Pancreas (tissue), 10 donors: ENCODE results near the gene CHST14. TPM values are rescaled to one million over a fixed set of nuclear protein-coding genes. Genes with fewer than 3 reads are reported as not detected.

Experiments
- ATAC-seq, 4 donors: fragments of 200-7000 bp; cut with Tn5 transposase; one replicate each; pipeline versions ENCODE4 v1.8.0 to v1.9.1; 2020; ENCODE audit warnings: mild to moderate bottlenecking in 4 of 4, moderate library complexity in 4 of 4
- DNase-seq, 6 donors: peaks; one replicate each; pipeline ENCODE4 v3.0.0-alpha.2; 2020
- FAIRE-seq: peaks from 2 replicates; lab custom pipeline; 2012; peaks lifted over from hg19 to GRCh38; lab: Jason Lieb, UNC
- H3K27ac ChIP-seq, 4 donors: fragments of 200-600 bp; sonication (generic); 1 replicate in 3 of 4; 2 replicates in 1 of 4; pipeline versions ENCODE4 v1.5.0 to v1.8.0; 2020
- H3K27me3 ChIP-seq, 4 donors: fragments of 200-600 bp; one replicate each; pipeline ENCODE4 v1.8.0; 2021
- H3K36me3 ChIP-seq, 3 donors: fragments of 200-600 bp; sonication (generic) in 1 of 3; one replicate each; pipeline versions ENCODE4 v1.5.0 to v1.8.0; 2020 to 2021
- H3K4me1 ChIP-seq, 3 donors: fragments of 200-600 bp; one replicate each; pipeline ENCODE4 v1.8.0; 2021
- H3K4me3 ChIP-seq, 4 donors: fragments of 200-600 bp; sonication (generic) in 2 of 4; one replicate each; pipeline versions ENCODE4 v1.5.0 to v1.8.0; 2020 to 2021
- H3K9me3 ChIP-seq, 4 donors: fragments of 200-600 bp; one replicate each; pipeline ENCODE4 v1.8.0; 2021
- CTCF ChIP-seq, 4 donors: fragments of 200-600 bp; sonication (generic) in 3 of 4; IDR thresholded peaks; one replicate each; pipeline versions ENCODE4 v1.5.0 to v1.8.0; 2021; ENCODE audit warnings: antibody characterized with exemption in 4 of 4
- WGBS, 2 donors: extraction: QIAGEN DNeasy Blood & Tissue Kit; methylation state at CpG; one replicate each; pipeline ENCODE4 v1.1.7; 2013; 5-methylcytosine and 5-hydroxymethylcytosine counted together
- intact Hi-C, 3 donors: fragments of 100-400 bp; cut with DNase I; formaldehyde crosslinking; loops; one replicate each; pipeline versions ENCODE4 v1.11.1 to v1.14.2; 2022
- polyA plus RNA-seq, 2 donors: library from polyadenylated mRNA; stranded (reverse); fragments of 200-250 nt; gene quantifications; one replicate each; pipeline ENCODE4 v1.2.3, GENCODE V29; 2013
- total RNA-seq, 6 donors: library from RNA; stranded (reverse); fragmentation: NEBNext Ultra II Directional in 4 of 6; extraction: Animal tissue kit (Norgen Biotek cat#: 25700) in 4 of 6; gene quantifications; one replicate each; pipeline versions ENCODE4 v1.2.1 to v1.2.4, GENCODE V29; 2021 to 2023
- donor health status: healthy with polysubstance abuse.
- donor health status: DM: no; HTN: no; CAD: no; lungs with moderate emphysema.
- donor health status: DM: no; HTN: no; CAD: no.
- donor health status: control.
- donor health status: control.
- donor health status: Bipolar disorder and iron deficiency.
- donor health status: DM: yes; HTN: yes; CAD: no.
- donor health status: DM: no; HTN: no; CAD: no.
- donor health status: DM: no; HTN: no; CAD: no.
- donor health status: DM: yes; HTN: yes; CAD: no.

The CHST14 gene
- total and polyA plus RNA-seq, 8 donors = 3.1 to 8.9 (median 4.3) TPM

- H3K36me3 ChIP-seq = no peaks in the 10 kb centered on the region
- H3K4me1 ChIP-seq = no peaks in the 10 kb centered on the region
- H3K4me3 ChIP-seq = no peak overlapping the region
- no peak overlapping the region for H3K27ac ChIP-seq
- FAIRE-seq (no peak), ATAC-seq (no peak), DNase-seq (no peak)
- intact Hi-C loops = no loop called here
- 78 to 80% methylated on average over 2 of the region's 2 CpGs for WGBS, 2 donors
- no peaks in the 10 kb centered on the region for H3K27me3 ChIP-seq
- TF ChIP-seq CTCF (IDR thresholded peaks at IDR 0.05) = no peak
- H3K9me3 ChIP-seq = no peaks in the 10 kb centered on the region
Observed at GRCh38 chr15:40483919-40484318, 13.1 kb downstream of the CHST14 start.

DNA sequence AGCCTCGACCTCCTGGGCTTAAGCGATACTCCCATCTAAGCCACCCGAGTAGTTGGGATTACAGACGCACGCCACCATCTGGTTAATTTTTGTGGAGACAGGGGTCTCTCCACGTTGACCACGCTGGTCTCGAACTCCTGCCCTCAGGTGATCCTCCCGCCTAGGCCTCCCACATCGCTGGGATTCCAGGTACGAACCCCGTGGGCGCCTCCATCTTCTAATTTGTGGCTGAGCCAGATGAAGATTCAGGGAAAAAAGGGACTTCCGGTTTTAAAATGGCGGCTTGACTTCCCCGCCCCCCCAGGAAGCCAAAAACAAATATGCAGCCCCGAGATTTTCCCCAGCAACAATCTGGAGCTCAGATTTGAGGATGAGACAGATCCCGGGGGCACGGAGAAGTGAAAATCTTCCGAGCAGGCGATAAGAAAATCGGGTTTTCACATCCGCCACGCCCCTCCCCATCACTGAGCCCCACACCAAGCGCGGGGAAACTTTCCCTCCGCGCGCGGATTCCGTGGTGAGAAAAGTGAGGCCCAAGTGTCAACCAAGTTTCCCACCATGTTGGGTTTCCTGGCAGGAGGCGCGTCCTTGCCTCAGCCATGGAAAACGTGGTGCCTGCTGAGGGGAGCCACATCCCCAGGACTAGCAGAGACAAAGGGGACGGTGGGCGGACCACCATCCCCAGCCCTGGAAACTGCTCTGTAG lies 15.4 kb downstream of the CHST14 start:
- no peak overlapping the region for H3K4me3 ChIP-seq
- DNase-seq = no peak
- no peak overlapping the region for H3K27ac ChIP-seq
- no peaks in the 10 kb centered on the region for H3K27me3 ChIP-seq
- H3K4me1 ChIP-seq = no peaks in the 10 kb centered on the region
- H3K9me3 ChIP-seq = no peaks in the 10 kb centered on the region
- intact Hi-C loops = no loop called here
- no peaks in the 10 kb centered on the region for H3K36me3 ChIP-seq
- FAIRE-seq = no peak
- no peak for ATAC-seq
- WGBS, 2 donors = 84 to 86% methylated on average over 36 of the region's 36 CpGs
- no peak for TF ChIP-seq CTCF (IDR thresholded peaks at IDR 0.05)

DNA sequence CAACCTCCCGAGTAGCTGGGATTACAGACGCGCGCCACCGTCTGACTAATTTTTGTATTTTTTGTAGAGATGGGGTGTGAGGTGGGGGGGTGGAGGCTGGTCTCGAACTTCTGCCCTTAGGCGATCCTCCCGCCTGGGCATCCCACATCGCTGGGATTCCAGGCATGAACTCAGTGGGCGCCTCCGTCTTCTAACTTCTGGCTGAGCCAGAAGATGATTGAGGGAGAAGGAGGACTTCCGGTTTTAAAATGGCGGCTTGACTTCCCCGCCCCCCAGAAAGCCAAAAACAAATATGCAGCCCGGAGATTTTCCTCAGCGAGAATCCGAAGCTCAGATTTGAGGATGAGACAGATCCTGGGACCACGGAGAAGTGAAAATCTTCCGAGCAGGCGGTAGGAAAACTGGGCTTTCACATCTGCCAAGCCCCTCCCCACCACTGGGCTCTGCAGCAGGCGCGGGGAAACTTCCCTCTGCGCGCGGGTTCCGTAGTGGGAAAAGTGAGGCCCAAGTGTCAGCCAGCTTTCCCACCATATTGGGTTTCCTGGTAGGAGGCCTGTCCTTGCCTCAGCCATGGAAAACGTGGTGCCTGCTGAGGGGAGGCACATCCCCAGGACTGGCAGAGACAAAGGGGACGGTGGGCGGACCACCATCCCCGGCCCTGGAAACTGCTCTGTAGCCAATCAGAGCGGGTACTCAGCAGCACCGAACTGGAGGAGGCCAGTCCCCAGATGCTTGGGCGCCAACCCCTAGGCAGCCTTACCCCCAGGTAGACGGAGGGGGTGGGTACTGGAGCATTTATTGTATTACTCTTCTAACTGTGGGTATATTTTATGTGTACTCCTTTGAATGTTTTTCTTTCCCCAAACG lies 17.3 kb downstream of the CHST14 start:
- ATAC-seq = no peak
- no peaks in the 10 kb centered on the region for H3K36me3 ChIP-seq
- TF ChIP-seq CTCF (IDR thresholded peaks at IDR 0.05) = no peak
- intact Hi-C loops = no loop called here
- no peaks in the 10 kb centered on the region for H3K9me3 ChIP-seq
- no peak for FAIRE-seq
- no peak for DNase-seq
- no peak overlapping the region for H3K4me3 ChIP-seq
- 80 to 83% methylated on average over 35 of the region's 35 CpGs for WGBS, 2 donors
- no peaks in the 10 kb centered on the region for H3K27me3 ChIP-seq
- no peak overlapping the region for H3K27ac ChIP-seq
- no peaks in the 10 kb centered on the region for H3K4me1 ChIP-seq

DNA sequence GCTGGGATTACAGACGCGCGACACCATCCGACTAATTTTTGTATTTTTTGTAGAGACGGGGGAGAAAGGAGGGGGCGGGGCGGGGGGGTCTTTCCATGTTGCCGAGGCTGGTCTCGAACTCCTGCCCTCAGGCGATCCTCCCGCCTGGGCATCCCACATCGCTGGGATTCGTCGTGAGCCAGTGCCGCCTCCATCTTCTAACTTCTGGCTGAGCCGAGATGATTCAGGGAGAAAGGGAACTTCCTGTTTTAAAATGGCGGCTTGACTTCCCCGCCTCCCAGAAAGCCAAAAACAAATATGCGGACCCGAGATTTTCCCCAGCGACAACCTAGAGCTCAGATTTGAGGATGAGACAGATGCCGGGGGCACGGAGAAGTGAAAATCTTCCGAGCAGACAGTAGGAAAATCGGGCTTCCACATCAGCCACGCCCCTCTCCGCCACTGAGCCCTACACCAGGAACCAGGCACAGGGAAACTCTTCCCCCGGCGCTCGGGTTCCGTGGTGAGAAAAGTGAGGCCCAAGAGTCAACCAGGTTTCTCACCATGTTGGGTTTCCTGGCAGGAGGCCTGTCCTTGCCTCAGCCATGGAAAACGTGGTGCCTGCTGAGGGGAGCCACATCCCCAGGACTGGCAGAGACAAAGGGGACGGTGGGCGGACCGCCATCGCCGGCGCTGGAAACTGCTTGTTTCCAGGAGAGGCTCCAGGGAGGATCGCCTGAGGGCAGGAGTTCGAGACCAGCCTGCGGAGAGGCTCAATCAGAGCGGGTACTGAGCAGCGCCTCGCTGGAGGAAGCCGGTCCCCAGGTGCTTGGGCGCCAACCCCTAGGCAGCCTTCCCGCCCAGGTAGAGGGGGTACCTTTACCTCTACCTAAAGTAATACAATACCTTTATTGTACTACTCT lies 18.7 kb downstream of the CHST14 start:
- Histone ChIP-seq H3K4me3 (no peak overlapping the region), H3K36me3 (no peaks in the 10 kb centered on the region), H3K27me3 (no peaks in the 10 kb centered on the region), H3K4me1 (no peaks in the 10 kb centered on the region), H3K9me3 (no peaks in the 10 kb centered on the region), H3K27ac (no peak overlapping the region)
- no peak for DNase-seq
- no peak for FAIRE-seq
- no peak for TF ChIP-seq CTCF (IDR thresholded peaks at IDR 0.05)
- WGBS, 2 donors = 80 to 81% methylated on average over 47 of the region's 47 CpGs
- no peak for ATAC-seq
- intact Hi-C loops = no loop called here
